ENCODE data around the gene MAML2. TPM values are rescaled to one million over a fixed set of nuclear protein-coding genes. Genes with fewer than 3 reads are reported as not detected.

The MAML2 gene
- total and polyA plus RNA-seq, 2 of the 13 experiments (the other 11 are each of a cell fraction or from before 2014, with no cell fraction given), result 2.3 to 25.9 TPM

DNA sequence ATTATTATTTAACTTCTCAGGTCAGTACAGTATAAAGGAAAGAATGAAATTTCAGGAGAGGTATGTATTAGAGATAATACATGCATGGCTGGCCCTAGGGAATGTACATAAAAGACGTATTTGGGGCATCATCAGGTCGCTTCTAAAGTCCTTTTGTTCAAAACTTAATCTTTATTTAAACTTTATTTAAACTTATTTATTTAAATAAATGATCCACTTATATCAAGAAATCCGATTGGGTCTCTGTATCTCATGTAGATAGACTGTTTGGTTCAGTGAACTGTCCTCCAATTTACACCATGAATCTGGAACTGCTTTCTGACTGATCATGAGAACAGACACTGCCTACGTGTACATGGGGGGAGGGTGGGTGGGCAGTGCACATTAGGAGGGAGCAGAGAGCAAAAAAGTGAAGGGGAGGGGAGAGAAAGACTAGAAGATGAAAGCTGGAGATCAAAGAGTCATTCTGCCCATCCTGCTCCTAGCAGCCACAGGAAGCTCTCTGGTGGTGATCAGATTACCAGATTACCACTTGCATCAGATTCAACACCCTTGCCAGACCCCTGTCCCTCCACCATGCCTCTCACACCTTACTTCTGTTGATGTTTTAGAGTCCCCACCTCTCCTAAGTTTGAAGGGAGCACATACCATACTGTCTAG, 327.0 kb downstream of the MAML2 start (continued):
- TF ChIP-seq, protein P1, sequence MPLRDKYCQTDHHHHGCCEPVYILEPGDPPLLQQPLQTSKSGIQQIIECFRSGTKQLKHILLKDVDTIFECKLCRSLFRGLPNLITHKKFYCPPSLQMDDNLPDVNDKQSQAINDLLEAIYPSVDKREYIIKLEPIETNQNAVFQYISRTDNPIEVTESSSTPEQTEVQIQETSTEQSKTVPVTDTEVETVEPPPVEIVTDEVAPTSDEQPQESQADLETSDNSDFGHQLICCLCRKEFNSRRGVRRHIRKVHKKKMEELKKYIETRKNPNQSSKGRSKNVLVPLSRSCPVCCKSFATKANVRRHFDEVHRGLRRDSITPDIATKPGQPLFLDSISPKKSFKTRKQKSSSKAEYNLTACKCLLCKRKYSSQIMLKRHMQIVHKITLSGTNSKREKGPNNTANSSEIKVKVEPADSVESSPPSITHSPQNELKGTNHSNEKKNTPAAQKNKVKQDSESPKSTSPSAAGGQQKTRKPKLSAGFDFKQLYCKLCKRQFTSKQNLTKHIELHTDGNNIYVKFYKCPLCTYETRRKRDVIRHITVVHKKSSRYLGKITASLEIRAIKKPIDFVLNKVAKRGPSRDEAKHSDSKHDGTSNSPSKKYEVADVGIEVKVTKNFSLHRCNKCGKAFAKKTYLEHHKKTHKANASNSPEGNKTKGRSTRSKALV (CRISPR knock-in tag; IDR thresholded peaks at IDR 0.05), result no peak
- no peak for TF ChIP-seq ZNF556 (CRISPR knock-in tag; IDR thresholded peaks at IDR 0.05; ENCODE audit: borderline replicate concordance)
- peak; percentile 74; the same call in 1 of the 2 replicates for TF ChIP-seq TCF7L2 (IDR thresholded peaks at IDR 0.05; ENCODE audit: low read depth, low read length)
- TF ChIP-seq ARID2 (CRISPR knock-in tag; IDR thresholded peaks at IDR 0.05; ENCODE audit: borderline replicate concordance), result no peak
- TF ChIP-seq, protein P2, sequence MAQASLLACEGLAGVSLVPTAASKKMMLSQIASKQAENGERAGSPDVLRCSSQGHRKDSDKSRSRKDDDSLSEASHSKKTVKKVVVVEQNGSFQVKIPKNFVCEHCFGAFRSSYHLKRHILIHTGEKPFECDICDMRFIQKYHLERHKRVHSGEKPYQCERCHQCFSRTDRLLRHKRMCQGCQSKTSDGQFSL (CRISPR knock-in tag; IDR thresholded peaks at IDR 0.05), result no peak
- TF ChIP-seq TBX2 (CRISPR knock-in tag; IDR thresholded peaks at IDR 0.05; ENCODE audit: borderline replicate concordance), result peak; percentile 96
- no peak for TF ChIP-seq ZEB1 (IDR thresholded peaks at IDR 0.05; ENCODE audit: insufficient replicate concordance, low read depth)
- TF ChIP-seq ZKSCAN8 (CRISPR knock-in tag; IDR thresholded peaks at IDR 0.05; ENCODE audit: borderline replicate concordance), result 0 out of 2 replicates have a peak, but pooled peaks have one; percentile 59
- TF ChIP-seq, protein P3, sequence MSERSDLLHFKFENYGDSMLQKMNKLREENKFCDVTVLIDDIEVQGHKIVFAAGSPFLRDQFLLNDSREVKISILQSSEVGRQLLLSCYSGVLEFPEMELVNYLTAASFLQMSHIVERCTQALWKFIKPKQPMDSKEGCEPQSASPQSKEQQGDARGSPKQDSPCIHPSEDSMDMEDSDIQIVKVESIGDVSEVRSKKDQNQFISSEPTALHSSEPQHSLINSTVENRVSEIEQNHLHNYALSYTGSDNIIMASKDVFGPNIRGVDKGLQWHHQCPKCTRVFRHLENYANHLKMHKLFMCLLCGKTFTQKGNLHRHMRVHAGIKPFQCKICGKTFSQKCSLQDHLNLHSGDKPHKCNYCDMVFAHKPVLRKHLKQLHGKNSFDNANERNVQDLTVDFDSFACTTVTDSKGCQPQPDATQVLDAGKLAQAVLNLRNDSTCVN (CRISPR knock-in tag; IDR thresholded peaks at IDR 0.05; ENCODE audit: borderline replicate concordance), result no peak
- TF ChIP-seq SP2 (CRISPR knock-in tag; IDR thresholded peaks at IDR 0.05), result no peak
- peak; percentile 50 for TF ChIP-seq HNRNPK (IDR thresholded peaks at IDR 0.05; ENCODE audit: low read depth, low read length, poor library complexity, severe bottlenecking)
- TF ChIP-seq, protein P4, sequence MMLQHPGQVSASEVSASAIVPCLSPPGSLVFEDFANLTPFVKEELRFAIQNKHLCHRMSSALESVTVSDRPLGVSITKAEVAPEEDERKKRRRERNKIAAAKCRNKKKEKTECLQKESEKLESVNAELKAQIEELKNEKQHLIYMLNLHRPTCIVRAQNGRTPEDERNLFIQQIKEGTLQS (CRISPR knock-in tag; IDR thresholded peaks at IDR 0.05), result no peak
- 0 out of 2 replicates have a peak, but pooled peaks have one; percentile 35 for TF ChIP-seq ATF1 (CRISPR knock-in tag; IDR thresholded peaks at IDR 0.05)
- TF ChIP-seq, protein P5, sequence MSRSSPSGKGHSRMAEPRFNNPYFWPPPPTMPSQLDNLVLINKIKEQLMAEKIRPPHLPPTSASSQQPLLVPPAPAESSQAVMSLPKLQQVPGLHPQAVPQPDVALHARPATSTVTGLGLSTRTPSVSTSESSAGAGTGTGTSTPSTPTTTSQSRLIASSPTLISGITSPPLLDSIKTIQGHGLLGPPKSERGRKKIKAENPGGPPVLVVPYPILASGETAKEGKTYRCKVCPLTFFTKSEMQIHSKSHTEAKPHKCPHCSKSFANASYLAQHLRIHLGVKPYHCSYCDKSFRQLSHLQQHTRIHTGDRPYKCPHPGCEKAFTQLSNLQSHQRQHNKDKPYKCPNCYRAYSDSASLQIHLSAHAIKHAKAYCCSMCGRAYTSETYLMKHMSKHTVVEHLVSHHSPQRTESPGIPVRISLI (CRISPR knock-in tag; IDR thresholded peaks at IDR 0.05; ENCODE audit: borderline replicate concordance), result peak; percentile 65; the same call in 1 of the 2 replicates
- no peak for TF ChIP-seq EHMT2 (IDR thresholded peaks at IDR 0.05; ENCODE audit: borderline replicate concordance, low read depth, low read length)
- no peak for TF ChIP-seq ZFP82 (CRISPR knock-in tag; IDR thresholded peaks at IDR 0.05; ENCODE audit: borderline replicate concordance)
- TF ChIP-seq, protein P6, sequence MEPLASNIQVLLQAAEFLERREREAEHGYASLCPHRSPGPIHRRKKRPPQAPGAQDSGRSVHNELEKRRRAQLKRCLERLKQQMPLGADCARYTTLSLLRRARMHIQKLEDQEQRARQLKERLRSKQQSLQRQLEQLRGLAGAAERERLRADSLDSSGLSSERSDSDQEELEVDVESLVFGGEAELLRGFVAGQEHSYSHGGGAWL (CRISPR knock-in tag; IDR thresholded peaks at IDR 0.05), result no peak
- no peak for TF ChIP-seq MAFF (IDR thresholded peaks at IDR 0.05; ENCODE audit: low read depth, low read length)
- no peak for TF ChIP-seq ATM (IDR thresholded peaks at IDR 0.05; ENCODE audit: borderline replicate concordance)
- TF ChIP-seq MIXL1 (CRISPR knock-in tag; IDR thresholded peaks at IDR 0.05), result peak; percentile 83; the same call in 1 of the 2 replicates
- no peak for TF ChIP-seq SMYD3 (CRISPR knock-in tag; IDR thresholded peaks at IDR 0.05)
- peak; percentile 50 for TF ChIP-seq POLR2G (IDR thresholded peaks at IDR 0.05; ENCODE audit: low read depth, low read length)
